ENCODE data around the gene SNORC.
"Not testable (repeated sequence)": the region's sequence is repeated elsewhere in the genome, so short reads cannot be mapped to it uniquely, and the experiment has no call there.

The SNORC gene

DNA sequence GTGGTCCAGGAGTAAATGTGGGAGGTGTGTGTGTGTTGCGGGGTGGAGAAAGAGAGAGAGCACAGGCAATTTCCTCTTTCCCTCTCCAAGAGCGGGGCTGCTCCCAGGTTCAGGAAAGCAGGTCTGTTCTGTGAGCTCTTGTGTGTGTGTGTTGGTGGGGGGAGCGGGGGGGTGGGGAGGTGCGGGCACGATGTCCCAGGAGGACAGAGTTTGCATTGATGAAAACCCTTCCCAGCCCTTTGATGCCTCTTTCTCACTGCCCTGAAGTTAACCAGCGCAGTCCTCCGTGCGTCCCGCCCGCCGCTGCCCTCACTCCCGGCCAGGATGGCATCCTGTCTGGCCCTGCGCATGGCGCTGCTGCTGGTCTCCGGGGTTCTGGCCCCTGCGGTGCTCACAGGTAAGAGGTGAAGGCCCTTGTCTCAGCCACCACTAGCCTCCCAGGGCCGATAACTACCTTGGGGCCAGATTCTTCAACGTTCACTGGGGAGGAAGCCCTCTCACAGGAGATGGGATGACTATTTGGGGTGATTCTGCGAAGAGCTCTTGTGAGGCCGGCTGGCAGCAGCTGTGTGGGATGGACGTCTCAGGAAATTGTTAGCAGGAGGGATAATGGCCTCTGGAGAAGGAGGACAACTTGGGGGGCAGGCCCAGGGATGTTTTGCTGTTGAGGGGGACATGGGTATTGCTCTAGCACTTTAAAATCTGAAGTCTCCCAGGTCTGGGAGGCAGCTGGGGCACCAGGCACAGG lies at the start of gene SNORC:
TSS of gene SNORC (plus strand) at position 247 of the 748 bp plus-strand sequence. CDS start at position 325, 78 bp downstream.
- DNase-seq (ENCODE audit: low read depth in 1 of 2, low spot score in 1 of 2): no peak

DNA sequence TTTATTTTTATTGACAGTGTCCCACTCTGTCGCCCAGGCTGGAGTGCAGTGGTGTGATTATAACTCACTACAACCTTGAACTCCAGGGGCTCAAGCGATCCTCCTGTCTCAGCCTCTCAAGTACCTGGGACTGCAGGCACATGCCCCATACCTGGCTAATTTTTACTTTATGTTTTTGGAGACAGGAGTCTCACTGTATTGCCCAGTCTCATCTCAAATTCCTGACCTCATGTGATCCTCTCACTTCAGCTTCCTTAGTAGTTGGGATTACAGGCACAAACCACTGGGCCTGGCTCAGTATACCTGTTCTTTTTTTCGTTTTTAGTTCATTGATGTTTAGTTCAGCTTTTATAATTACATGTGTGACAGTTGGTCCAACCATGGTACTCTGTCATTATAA lies 40.1 kb upstream of the SNORC start:
- DNase-seq (ENCODE audit: low read depth in 1 of 2, low spot score in 1 of 2): no peak

DNA sequence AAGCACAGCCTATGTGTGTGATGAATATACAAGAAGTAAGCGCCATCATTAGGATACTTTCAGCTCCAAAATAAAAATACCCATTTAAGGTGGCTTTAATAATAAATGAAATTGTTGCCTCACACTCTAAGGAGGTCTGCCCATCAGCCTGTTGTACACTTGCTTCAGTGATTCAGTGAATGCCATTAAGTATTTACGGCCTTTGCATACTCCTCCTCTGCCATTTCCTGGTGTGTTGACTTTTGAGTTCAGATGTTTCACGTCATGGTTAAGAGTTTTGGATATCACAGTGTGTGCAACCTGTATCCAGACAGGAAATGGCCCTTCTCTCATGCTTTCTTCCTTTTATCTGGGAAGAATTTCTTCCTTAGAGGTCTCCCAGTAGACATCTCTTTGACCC lies 38.6 kb upstream of the SNORC start:
- no peak for DNase-seq (ENCODE audit: low read depth in 1 of 2, low spot score in 1 of 2)

DNA sequence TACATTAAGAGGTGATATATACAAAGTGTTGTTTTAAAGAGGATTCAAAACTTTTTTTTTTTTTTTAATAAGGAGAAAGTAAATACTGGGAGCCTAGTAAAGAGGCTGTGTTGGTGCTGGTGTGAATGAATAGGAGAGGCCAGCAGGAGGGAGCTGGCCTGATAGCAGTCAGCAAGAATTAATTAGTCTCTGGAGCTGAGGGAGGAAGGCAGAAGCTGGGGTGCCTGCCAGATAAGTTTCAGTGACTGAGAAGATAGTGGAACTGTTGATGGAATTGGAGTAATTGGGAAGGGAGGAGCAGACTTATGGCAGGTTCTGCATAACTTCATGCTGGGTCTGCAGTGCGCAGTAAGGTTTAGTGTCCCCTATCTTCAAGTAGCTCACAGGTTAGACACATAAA lies 36.2 kb upstream of the SNORC start:
- DNase-seq (ENCODE audit: low read depth in 1 of 2, low spot score in 1 of 2): no peak

DNA sequence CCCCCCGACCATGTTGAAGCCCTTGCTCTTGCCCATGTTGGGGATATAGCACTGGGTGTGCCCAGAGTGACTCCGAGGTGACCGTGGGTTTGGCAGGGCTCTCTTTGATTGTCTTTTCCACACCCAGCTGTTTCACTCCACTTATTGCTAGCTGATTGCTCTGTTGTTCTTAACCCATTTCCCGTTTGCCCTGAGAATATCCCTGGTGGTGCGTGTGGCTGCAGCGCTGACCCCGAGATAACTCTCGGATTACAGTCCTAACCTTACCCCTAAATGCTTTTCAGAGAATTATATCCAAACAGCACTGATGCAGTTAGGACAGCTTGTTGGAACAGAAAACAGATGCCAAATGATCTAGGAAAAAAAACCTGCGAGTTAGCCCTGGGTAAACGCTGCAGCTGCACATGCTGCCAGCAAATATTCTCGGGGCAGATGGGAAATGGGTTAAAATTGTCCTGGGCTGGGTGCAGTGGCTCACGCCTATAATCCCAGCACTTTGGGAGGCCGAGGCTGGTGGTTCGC lies 34.3 kb upstream of the SNORC start:
- no peak for DNase-seq (ENCODE audit: low read depth in 1 of 2, low spot score in 1 of 2)

DNA sequence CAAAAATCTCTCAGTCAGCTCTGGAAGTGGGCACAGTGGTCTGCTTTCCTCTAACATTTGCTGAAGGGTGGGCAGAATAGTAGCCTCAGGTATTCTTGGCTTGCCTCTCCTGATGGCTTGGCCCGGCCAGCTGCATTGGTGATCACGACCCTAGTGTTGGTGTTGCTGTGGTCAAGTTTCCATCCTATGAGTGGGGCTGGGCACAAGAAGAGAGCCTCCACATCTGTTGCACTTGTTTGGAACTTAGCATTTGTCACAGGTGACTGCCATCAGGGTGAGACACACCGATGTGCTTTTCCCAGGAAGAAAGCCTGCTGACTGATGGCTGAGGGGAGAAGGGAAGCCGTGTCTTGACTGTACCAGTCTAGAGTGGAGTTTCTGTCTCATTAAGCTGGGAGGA lies 33.1 kb upstream of the SNORC start:
- DNase-seq (ENCODE audit: low read depth in 1 of 2, low spot score in 1 of 2): no peak

DNA sequence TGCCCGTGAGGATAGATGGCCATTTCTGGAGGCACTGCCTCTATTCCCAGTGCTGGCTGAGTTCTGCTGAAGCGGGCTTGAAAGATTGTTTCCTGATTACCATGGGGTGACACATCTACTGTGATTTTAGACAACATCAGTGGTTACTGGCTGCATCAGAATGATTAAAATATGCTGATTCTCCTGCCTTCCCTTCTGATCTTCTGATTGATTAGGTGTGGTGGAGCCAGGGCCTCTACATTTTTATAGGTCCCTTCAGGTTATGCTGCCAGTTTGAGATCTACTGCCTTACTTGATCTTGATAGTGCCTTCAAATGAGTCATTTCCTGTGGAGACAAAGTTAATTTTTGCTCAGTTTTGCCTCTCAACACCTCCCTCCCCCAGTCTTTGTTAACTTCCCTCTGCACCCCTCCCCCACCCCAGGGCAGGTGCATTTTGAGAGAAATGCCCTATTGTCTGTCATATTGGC lies 31.6 kb upstream of the SNORC start:
- peak; percentile 30 to 33 for DNase-seq (ENCODE audit: low read depth in 1 of 2, low spot score in 1 of 2)

DNA sequence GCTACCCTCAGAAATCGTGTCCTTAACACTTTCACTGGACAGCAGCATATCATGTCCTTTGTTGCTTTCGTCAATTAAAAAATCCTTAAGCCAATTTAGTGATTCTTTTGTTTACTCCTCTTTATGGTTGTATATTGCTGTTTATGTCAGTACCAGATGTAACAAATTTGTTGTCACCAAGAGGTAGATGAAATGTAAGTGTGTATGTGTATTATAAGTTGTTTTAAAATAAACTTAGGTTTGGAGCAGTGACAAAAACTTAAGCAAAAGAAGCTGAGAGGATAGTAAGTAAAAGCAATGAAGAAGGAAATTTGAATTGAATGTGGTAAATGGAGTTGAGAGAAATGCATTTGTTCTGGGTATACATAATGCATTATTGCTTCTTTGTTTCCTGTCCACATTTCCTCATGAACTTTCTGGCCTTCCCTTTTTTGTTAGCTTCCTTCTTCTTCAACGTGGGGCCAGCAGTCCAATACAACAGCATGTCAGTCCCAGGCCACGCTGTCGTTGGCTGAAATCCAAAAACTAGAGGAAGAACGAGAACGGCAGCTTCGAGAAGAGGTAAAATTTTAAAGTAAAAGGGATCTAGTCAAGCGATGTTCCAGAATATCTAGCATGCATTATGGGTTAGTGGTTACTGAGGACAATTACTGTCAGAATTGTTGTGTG lies 30.5 kb upstream of the SNORC start:
- DNase-seq (ENCODE audit: low read depth in 1 of 2, low spot score in 1 of 2): no peak

DNA sequence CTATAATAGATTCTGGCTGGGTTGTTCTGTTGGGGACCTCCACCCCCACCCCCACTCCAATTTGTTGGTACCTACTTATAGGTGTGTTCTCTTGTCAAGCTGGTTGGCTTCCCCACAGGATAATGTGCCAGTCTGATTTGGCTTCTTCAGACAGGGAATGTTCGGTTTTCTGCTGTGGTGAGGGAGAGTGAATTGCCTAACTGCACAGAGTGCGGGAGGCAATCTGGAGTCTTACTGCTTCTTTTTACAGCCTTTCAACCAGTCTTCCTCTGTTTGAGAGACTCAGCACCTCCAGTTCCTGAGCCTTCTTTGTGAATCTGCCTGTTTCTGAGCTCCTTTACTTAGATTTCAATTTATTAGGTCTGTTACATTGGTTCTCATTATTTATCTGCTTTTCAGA lies 27.4 kb upstream of the SNORC start:
- no peak for DNase-seq (ENCODE audit: low read depth in 1 of 2, low spot score in 1 of 2)

DNA sequence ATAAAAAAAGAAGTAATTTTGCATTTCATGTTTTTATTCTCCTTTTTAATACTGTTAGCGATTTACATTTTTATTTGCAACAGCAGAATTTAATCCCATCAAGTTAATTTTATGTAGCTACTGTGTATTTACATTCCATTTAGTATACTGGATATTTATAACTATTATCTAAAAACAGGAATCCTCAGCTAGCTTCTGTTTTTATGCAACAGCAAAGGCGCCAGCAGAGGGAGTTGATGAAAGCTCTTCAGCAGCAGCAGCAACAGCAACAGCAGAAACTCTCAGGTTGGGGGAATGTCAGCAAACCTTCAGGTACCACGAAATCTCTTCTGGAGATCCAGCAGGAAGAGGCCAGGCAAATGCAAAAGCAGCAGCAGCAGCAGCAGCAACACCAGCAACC lies 26.2 kb upstream of the SNORC start:
- no peak for DNase-seq (ENCODE audit: low read depth in 1 of 2, low spot score in 1 of 2)

DNA sequence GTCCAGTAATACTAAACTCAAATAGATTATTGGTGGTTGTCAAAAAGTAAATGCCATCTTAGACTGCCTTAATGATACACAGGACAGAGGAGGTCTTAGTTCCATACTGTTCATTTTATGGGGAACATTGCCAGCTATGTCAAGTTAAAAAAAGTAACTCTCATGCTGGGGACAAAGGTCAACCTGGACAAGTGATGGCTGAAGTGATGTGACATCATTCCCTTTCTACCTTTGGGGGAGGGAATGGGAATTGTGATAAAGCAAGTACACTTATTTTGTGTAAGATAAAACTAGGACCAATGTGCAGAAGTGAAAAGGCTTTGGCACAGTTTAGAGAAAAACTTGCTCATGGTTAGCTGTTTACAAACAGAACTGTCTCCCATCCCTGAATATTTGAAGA lies 24.0 kb upstream of the SNORC start:
- no peak for DNase-seq (ENCODE audit: low read depth in 1 of 2, low spot score in 1 of 2)

DNA sequence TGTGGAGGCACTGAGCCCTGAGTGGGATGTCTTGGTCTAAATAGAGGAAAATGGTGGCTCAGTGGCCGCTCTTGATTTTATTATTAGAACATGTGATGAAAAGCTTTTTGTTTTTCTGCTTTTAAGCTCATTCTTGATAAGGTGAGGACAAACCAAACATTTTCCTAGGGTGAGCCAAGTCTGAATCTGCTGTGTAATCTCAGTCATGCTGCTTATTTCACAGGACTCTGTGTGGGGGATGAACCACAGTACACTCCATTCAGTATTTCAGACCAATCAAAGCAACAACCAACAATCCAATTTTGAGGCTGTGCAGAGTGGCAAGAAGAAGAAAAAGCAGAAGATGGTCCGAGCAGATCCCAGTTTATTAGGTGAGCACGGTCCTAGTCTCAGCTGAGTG lies 20.0 kb upstream of the SNORC start:
- no peak for DNase-seq (ENCODE audit: low read depth in 1 of 2, low spot score in 1 of 2)

DNA sequence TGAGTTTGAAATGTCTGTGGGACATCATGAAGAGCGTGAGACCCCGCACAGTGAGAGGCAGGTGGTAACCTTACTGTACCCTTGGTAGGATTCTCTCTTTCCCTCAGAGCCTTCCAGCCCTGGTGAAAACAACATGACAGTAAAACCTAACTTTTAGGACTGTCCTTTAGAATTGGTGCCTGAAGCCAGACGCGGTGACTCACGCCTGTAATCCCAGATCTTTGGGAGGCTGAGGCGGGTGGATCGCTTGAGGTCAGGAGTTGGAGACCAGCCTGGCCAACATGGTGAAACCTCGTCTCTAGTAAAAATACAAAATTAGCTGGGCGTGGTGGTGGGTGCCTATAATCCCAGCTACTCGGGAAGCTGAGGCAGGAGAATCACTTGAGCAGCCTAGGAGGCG lies 18.0 kb upstream of the SNORC start:
- not testable (repeated sequence) for DNase-seq (ENCODE audit: low read depth in 1 of 2, low spot score in 1 of 2)

DNA sequence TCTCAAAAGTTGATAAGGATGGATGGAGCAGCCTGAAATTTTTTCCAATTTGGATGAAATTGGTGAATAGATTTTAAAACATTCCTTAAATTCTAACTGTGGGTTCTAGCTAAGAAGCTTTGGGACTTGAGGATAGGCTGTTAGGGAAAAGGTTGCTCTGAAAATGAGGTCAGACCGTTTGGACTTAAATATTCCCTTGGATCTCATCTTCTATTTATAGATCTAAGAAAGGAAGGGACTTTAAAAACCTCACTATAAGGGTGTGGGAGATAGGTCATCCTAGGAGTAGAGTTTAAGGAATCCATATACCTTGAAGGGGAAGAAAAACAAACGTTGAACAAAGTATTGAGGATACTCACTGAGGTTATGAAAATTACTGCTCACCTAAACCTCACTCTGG lies 17.4 kb upstream of the SNORC start:
- DNase-seq (ENCODE audit: low read depth in 1 of 2, low spot score in 1 of 2): no peak

DNA sequence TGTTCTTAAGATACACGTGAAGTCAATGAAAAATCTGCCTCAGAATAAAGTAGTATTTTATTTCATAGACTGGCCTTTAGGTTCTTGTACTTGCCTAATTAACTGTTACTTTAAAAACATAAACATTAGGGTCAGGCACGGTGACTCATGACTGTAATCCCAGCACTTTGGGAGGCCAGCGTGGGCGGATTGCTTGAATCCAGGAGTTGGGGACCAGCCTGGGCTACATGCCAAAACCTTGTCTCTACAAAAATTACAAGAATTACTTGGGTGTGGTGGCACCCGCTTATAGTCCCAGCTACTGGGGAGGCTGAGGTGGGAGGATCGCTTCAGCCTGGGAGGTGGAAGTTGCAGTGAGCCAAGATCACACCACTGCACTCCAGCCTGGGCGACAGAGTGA lies 16.0 kb upstream of the SNORC start:
- no peak for DNase-seq (ENCODE audit: low read depth in 1 of 2, low spot score in 1 of 2)

DNA sequence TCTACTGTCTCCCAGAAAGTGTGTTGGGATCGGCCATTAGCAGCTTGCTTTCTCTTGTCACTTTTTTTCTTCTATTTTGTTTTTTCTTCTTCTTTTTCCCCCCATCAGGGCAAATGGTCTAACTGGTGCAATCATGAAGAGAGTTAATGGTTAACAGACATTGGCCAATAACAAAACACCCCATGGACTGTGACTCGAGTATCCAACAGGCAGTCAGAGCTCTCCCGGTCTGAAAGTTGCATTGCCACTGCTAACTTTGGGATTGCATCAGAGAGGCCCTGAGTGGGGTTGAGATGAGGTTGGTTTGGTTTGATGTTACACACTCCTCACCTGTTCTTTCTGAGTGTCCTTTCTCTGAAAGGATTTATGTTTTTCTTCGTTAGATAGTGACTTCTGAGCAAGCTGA lies 12.9 kb upstream of the SNORC start:
- DNase-seq (ENCODE audit: low read depth in 1 of 2, low spot score in 1 of 2): no peak

DNA sequence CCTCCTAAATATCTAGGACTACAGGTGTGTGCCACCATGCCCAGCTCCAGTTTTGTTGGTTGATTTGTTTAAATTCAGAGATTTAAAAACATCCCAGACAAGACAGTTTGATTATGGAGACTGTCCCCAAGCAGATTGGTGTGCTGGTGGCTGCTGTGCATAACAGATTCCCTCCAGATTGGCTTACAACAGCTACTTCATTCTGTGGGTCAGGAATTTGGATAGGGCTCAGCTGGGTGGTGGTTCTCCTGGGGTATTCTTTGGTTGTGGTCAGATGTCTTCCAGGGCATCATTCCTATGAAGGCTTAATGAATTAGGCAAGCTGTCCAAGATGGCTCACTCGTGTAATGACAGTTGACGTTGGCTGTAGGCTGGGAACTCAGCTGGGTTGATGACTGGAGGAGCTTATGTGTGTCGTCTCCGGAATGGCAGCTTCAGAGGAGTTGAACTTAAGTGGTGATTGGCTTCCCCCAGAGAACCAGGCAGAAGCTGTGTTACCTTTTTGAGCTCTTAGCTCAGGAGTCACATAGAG lies 10.6 kb upstream of the SNORC start:
- no peak for DNase-seq (ENCODE audit: low read depth in 1 of 2, low spot score in 1 of 2)

DNA sequence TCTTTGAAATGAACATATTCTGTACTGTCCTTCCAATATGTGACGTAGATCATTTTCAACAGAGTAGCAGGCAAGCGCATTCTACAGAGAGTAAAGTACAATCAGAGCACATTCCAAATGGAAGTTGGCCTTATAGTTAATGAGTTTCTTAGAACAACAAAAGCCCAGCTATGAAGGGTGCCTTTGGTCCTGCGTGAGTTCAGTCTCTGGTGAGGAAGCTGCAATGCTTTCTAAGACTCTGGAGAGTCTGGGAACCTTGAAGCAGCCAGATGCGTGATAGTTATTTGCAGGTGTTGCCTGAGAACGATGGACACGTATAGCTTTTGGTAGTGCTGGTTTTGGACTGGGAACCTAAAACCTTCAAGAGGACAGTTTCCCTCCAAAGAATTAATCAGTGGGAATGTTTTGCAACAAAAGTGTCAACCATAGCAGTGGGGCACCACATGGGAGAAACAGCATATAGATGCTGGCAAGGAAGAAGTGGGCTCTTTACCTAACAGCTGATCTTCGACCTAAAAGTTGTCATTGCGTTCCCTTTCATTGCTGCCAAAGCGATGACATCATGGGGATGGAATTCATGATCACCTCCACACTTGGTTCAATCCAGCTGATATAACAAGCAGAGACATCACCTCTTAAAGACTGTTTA lies 9.3 kb upstream of the SNORC start:
- DNase-seq (ENCODE audit: low read depth in 1 of 2, low spot score in 1 of 2): no peak

DNA sequence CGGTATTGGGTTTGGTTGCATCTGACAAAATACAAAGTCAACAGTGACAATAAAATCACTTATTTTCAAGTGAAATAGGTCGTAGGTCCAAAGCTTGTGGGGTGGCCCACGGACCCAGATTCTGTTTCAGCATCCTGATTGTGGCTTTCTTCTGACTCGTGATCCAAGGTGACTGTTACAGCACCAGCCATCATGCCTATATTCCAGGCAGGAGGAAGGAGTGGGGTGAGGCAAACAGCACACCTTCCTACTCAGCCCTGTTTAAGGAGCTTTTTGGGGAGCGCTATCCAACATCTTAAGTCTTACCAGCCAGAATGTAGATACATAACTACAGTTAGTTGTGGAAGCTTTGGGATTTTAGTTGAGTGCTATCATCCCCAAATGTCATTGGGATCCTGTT lies 8.7 kb upstream of the SNORC start:
- DNase-seq (ENCODE audit: low read depth in 1 of 2, low spot score in 1 of 2): no peak

DNA sequence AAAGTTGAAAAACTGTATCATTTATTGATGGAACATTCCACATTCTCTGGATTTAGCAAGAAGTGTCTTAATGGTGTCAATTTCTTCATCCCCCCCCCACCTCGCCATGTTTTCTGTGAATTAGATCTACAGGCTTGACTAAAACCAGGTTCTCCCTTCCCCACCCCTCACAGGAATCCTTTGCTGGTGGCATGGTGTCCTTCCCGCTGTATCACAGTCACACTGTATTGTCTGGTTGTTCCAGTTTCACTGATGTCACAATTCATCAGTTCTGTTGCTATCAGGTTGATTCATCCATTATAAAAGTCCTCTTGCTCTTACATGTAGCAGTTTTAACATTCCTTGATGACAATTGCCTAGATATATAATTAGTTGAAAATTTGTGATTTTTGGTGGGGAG lies 6.1 kb upstream of the SNORC start:
- no peak for DNase-seq (ENCODE audit: low read depth in 1 of 2, low spot score in 1 of 2)

DNA sequence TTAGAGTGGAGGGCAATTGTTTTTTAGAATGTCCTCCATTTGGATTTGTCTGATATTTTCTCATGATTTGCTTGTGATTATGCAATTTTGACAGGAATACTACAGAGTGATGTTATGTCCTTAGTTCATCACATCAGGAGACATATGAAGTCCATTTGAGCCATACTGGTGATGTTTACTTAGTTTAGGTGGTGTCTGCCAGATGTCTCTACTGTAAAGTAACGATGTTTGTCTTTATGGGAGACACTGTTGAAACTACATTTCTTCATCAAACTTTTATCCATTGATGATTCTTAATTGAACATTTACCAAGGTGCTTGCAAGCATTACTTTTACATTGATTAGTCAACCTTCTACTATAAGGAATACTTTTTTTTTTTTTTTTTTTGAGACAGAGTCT lies 4.9 kb upstream of the SNORC start:
- no peak for DNase-seq (ENCODE audit: low read depth in 1 of 2, low spot score in 1 of 2)

DNA sequence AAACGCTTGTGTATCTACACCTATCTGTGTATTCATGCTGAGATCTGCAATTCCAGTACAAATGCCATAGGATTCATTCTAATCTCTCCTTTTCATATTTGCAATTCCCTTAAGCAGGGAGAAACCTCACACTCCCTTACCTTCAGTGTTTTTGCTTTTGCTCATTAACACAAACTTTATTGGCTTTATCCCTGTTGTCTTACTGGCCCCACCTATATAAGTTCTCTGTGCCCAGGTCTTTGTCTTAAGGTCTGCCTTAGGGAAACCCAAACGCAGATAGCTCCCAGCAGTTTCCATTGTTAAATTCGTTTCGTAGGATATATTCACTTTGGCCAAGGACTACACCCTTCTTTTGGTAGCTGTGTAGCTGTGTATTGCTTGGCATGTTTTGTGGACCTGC lies 4.0 kb upstream of the SNORC start:
- no peak for DNase-seq (ENCODE audit: low read depth in 1 of 2, low spot score in 1 of 2)
